SK-N-SH (cell line): ENCODE measurements around the gene PSMG3. TPM values are rescaled to one million over a fixed set of nuclear protein-coding genes. Genes with fewer than 3 reads are reported as not detected.

Source experiments
- CTCF ChIA-PET: fragments of 300-600, 350-600 bp; formaldehyde crosslinking; extraction: SDS; loops from one replicate; lab custom pipeline; 2021; lab: Yijun Ruan, JAX
- POLR2A ChIA-PET: fragments of 350-600 bp; sonication (Branson Sonifier 250); formaldehyde crosslinking; extraction: SDS; loops from one replicate; lab custom pipeline; 2020; ENCODE audit warnings: antibody characterized with exemption, inconsistent platforms; lab: Yijun Ruan, JAX
- DNase-seq: peaks from one replicate; pipeline ENCODE4 v3.0.0; 2012
- H2AFZ ChIP-seq: fragments of 200-600 bp; sonication (generic); 2 replicates; pipeline ENCODE4 v1.8.1; 2016; ENCODE audit warnings: antibody characterized with exemption, mild to moderate bottlenecking, low read depth
- H3F3A ChIP-seq: fragments of 200-600 bp; sonication (generic); replicated peaks from 2 replicates; pipeline ENCODE3; 2016; ENCODE audit warnings: antibody characterized with exemption, mild to moderate bottlenecking; ENCODE audit not compliant: insufficient read depth
- H3K27ac ChIP-seq, 2 experiments: fragments of 200-500 bp in 1 of 2; fragments of 200-600 bp in 1 of 2; sonication (Bioruptor generic) in 1 of 2; sonication (generic), shearing (Covaris generic) in 1 of 2; 2 replicates each; pipeline versions ENCODE4 v1.5.1 to v1.6.1; 2014 to 2016; ENCODE audit warnings: low read depth in 2 of 2, inconsistent platforms in 1 of 2, low read length in 1 of 2, mild to moderate bottlenecking in 1 of 2, mixed read lengths in 1 of 2
- H3K27me3 ChIP-seq: fragments of 200-600 bp; sonication (generic), shearing (Covaris generic); 2 replicates; pipeline ENCODE4 v1.6.1; 2016; ENCODE audit warnings: mixed run types; ENCODE audit not compliant: insufficient read depth
- H3K36me3 ChIP-seq, 2 experiments: fragments of 200-500 bp in 1 of 2; fragments of 200-600 bp in 1 of 2; sonication (Bioruptor generic) in 1 of 2; sonication (generic) in 1 of 2; replicated peaks in 1 of 2; 2 replicates each; pipeline versions ENCODE3 to v1.5.1; 2014 to 2016; ENCODE audit warnings: low read length in 1 of 2, mild to moderate bottlenecking in 1 of 2; ENCODE audit not compliant: insufficient read depth in 2 of 2, control insufficient read depth in 1 of 2
- H3K4me1 ChIP-seq, 2 experiments: fragments of 200-500 bp in 1 of 2; fragments of 200-600 bp in 1 of 2; sonication (Bioruptor generic) in 1 of 2; sonication (generic), shearing (Covaris generic) in 1 of 2; 2 replicates each; pipeline versions ENCODE4 v1.5.1 to v1.6.1; 2014 to 2016; ENCODE audit warnings: low read depth in 1 of 2, low read length in 1 of 2, mixed run types in 1 of 2; ENCODE audit not compliant: insufficient read depth in 2 of 2, control insufficient read depth in 1 of 2
- H3K4me2 ChIP-seq: fragments of 200-600 bp; sonication (generic), shearing (Covaris generic); 2 replicates; pipeline ENCODE4 v1.6.1; 2017; ENCODE audit warnings: mixed run types
- H3K4me3 ChIP-seq, 2 experiments: fragments of 200-500 bp in 1 of 2; fragments of 200-600 bp in 1 of 2; sonication (Bioruptor generic) in 1 of 2; sonication (generic), shearing (Covaris generic) in 1 of 2; 2 replicates each; pipeline versions ENCODE4 v1.5.1 to v1.8.1; 2014 to 2016; ENCODE audit warnings: low read depth in 2 of 2, inconsistent platforms in 1 of 2, low read length in 1 of 2, mild to moderate bottlenecking in 1 of 2, mixed read lengths in 1 of 2, moderate library complexity in 1 of 2
- H3K79me2 ChIP-seq: fragments of 200-600 bp; sonication (generic); 2 replicates; pipeline ENCODE4 v1.8.1; 2017; ENCODE audit warnings: mild to moderate bottlenecking; ENCODE audit not compliant: insufficient read depth
- H3K9ac ChIP-seq: fragments of 200-600 bp; sonication (generic); 2 replicates; pipeline ENCODE4 v1.6.1; 2017; ENCODE audit warnings: mixed run types
- H3K9me2 ChIP-seq: fragments of 200-600 bp; sonication (generic); 2 replicates; pipeline ENCODE4 v1.6.1; 2017; ENCODE audit warnings: mixed run types
- H3K9me3 ChIP-seq: fragments of 200-600 bp; sonication (generic); 2 replicates; pipeline ENCODE4 v1.6.1; 2017; ENCODE audit warnings: mixed run types, mild to moderate bottlenecking, moderate library complexity
- H4K20me1 ChIP-seq: fragments of 200-600 bp; sonication (generic); 2 replicates; pipeline ENCODE4 v1.6.1; 2017; ENCODE audit warnings: mild to moderate bottlenecking, mixed run types; ENCODE audit not compliant: insufficient read depth
- EZH2phosphoT487 ChIP-seq: fragments of 200-600 bp; sonication (generic); IDR thresholded peaks from 2 replicates; pipeline ENCODE4 v1.6.1; 2017; ENCODE audit warnings: low read depth, mixed run types, mild to moderate bottlenecking, antibody characterized with exemption, moderate library complexity, borderline replicate concordance
- FOSL2 ChIP-seq: IDR thresholded peaks from 2 replicates; pipeline ENCODE4 v1.4.0; 2012; ENCODE audit warnings: low read depth, mild to moderate bottlenecking, moderate library complexity, borderline replicate concordance
- FOXJ3 ChIP-seq: sonication (generic); formaldehyde crosslinking; IDR thresholded peaks from 2 replicates; pipeline ENCODE4 v1.5.1; 2020; ENCODE audit warnings: mild to moderate bottlenecking, missing genetic modification reagents
- GATA2 ChIP-seq: sonication (generic); formaldehyde crosslinking; IDR thresholded peaks from 2 replicates; pipeline ENCODE4 v1.5.0; 2020; ENCODE audit warnings: mild to moderate bottlenecking, missing genetic modification reagents
- IRF3 ChIP-seq: fragments of 150-350 bp; IDR thresholded peaks from 2 replicates; pipeline ENCODE4 v1.6.1; 2016; ENCODE audit warnings: mild to moderate bottlenecking, low read depth, low read length
- JUND ChIP-seq: IDR thresholded peaks from 2 replicates; pipeline ENCODE4 v1.4.0; 2012
- MEF2A ChIP-seq: IDR thresholded peaks from 2 replicates; pipeline ENCODE4 v1.4.0; 2012; ENCODE audit warnings: low read depth, borderline replicate concordance
- MXI1 ChIP-seq: IDR thresholded peaks from 2 replicates; pipeline ENCODE4 v1.6.1; 2012; ENCODE audit warnings: mild to moderate bottlenecking, low read depth, low read length, improper control_type of control experiment
- NFIC ChIP-seq: IDR thresholded peaks from 2 replicates; pipeline ENCODE4 v1.4.0; 2012; ENCODE audit warnings: borderline replicate concordance
- PBX3 ChIP-seq: IDR thresholded peaks from 2 replicates; pipeline ENCODE4; 2012
- POLR2AphosphoS5 ChIP-seq: IDR thresholded peaks from 2 replicates; pipeline ENCODE4 v1.6.1; 2012; ENCODE audit warnings: low read depth, low read length
- RAD21 ChIP-seq: IDR thresholded peaks from 2 replicates; pipeline ENCODE4 v1.6.1; 2012; ENCODE audit warnings: mild to moderate bottlenecking, low read length
- RCOR1 ChIP-seq: fragments of 150-350 bp; IDR thresholded peaks from 2 replicates; pipeline ENCODE4 v1.6.1; 2017; ENCODE audit warnings: antibody characterized with exemption, low read length
- REST ChIP-seq: IDR thresholded peaks from 2 replicates; pipeline ENCODE4 v1.6.1; 2012; ENCODE audit warnings: mild to moderate bottlenecking, low read depth, low read length, moderate library complexity
- RFX5 ChIP-seq: IDR thresholded peaks from 2 replicates; pipeline ENCODE4 v1.6.1; 2012; ENCODE audit warnings: mild to moderate bottlenecking, improper control_type of control experiment, low read length
- SMC3 ChIP-seq: IDR thresholded peaks from 2 replicates; pipeline ENCODE4 v1.6.1; 2012; ENCODE audit warnings: low read depth, low read length, improper control_type of control experiment
- TAF1 ChIP-seq: IDR thresholded peaks from 2 replicates; pipeline ENCODE4 v1.6.1; 2012; ENCODE audit warnings: low read depth, mild to moderate bottlenecking, low read length, moderate library complexity, borderline replicate concordance
- USF1 ChIP-seq: IDR thresholded peaks from 2 replicates; pipeline ENCODE4 v1.4.0; 2012; ENCODE audit warnings: low read depth, borderline replicate concordance
- YY1 ChIP-seq: IDR thresholded peaks from 2 replicates; pipeline ENCODE4 v1.4.0; 2012; ENCODE audit warnings: low read depth, mild to moderate bottlenecking
- ZBTB33 ChIP-seq: IDR thresholded peaks from 2 replicates; pipeline ENCODE4 v1.4.0; 2012; ENCODE audit warnings: low read depth, borderline replicate concordance
- WGBS: methylation state at CpG from one replicate; pipeline ENCODE4 v1.1.6; 2017; ENCODE audit warnings: low lambda C conversion rate; 5-methylcytosine and 5-hydroxymethylcytosine counted together
- polyA plus RNA-seq, 3 experiments: library from polyadenylated mRNA; depleted of rRNA; stranded (reverse); fragments of >200 nt; gene quantifications; 2 replicates each; pipeline ENCODE4 v1.2.3, GENCODE V29; 2012

PSMG3 gene
- polyA plus RNA-seq, 1 of the 3 experiments (the other 2 are of a cell fraction) = 109 TPM

GRCh38 chr7:1536455-1536742, 33.4 kb downstream of the PSMG3 start:
- peaks cover 88% of the 10 kb centered on the region for H3K79me2 ChIP-seq
- peak overlapping the region; percentile 100 for H3K4me2 ChIP-seq
- H3K4me1 ChIP-seq = peaks cover 46 to 59% of the 10 kb centered on the region in 2 experiments; a peak in 3 of 4 replicates
- no peaks in the 10 kb centered on the region for H3K27me3 ChIP-seq
- H3F3A ChIP-seq = peaks cover 35% of the 10 kb centered on the region
- 75% methylated on average over 7 of the region's 7 CpGs for WGBS
- H3K4me3 ChIP-seq = no peak overlapping the region
- TF ChIP-seq NFIC (no peak), JUND (no peak), MXI1 (no peak), FOSL2 (no peak), RCOR1 (no peak), IRF3 (no peak), REST (no peak), POLR2AphosphoS5 (no peak), RAD21 (no peak), EZH2phosphoT487 (no peak), TAF1 (no peak), USF1 (no peak), YY1 (no peak), MEF2A (no peak), SMC3 (no peak), RFX5 (no peak), PBX3 (no peak), GATA2 (no peak), FOXJ3 (no peak), ZBTB33 (no peak)
- H2AFZ ChIP-seq = no peak overlapping the region
- H4K20me1 ChIP-seq = peaks cover 11% of the 10 kb centered on the region; the same call in 1 of the 2 replicates
- H3K9me3 ChIP-seq = no peaks in the 10 kb centered on the region
- H3K27ac ChIP-seq = peak overlapping the region; percentile 47 to 100; a peak in 3 of 4 replicates
- ChIA-PET CTCF (interaction anchor here (0.9 to 4.0 kb wide), 4 partner anchors 19 to 62 kb away, joined by 3 to 24 read pairs (median 6); partner anchors contain the start of gene TMEM184A), POLR2A (no interaction called here)
- peak overlapping the region; percentile 98 for H3K9ac ChIP-seq
- no peak for DNase-seq
- no peaks in the 10 kb centered on the region for H3K9me2 ChIP-seq
- H3K36me3 ChIP-seq = peaks cover 0 to 20% of the 10 kb centered on the region in 2 experiments
